Measurements from ENCODE around the gene DAPK1. TPM values are rescaled to one million over a fixed set of nuclear protein-coding genes. Genes with fewer than 3 reads are reported as not detected.

DAPK1 gene
- total and polyA plus RNA-seq, 12 donors, result 5.4 to 44.6 (median 21.3) TPM

DNA sequence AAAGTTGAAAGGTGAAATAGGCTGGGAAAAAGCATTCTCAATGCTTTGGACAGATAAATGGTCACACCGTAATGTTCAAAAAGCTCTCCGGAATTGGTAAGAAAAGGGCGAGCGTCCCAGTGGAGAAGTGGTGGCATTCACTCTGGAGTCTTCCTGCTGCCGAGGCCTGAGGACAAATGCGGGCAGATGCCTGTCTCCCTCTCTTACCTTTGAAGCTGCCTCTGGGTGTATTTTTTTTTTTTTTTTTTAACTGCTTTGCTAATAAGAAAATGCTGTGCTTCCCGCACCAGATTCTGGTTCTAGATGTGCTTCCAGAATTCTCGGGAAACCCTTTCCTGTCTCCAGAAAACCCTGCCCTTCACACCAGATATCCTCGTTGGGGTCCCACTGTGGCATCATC lies 203.8 kb downstream of the DAPK1 start:
- no peak for TF ChIP-seq POLR2A (IDR thresholded peaks at IDR 0.05)
- TF ChIP-seq, protein P1, sequence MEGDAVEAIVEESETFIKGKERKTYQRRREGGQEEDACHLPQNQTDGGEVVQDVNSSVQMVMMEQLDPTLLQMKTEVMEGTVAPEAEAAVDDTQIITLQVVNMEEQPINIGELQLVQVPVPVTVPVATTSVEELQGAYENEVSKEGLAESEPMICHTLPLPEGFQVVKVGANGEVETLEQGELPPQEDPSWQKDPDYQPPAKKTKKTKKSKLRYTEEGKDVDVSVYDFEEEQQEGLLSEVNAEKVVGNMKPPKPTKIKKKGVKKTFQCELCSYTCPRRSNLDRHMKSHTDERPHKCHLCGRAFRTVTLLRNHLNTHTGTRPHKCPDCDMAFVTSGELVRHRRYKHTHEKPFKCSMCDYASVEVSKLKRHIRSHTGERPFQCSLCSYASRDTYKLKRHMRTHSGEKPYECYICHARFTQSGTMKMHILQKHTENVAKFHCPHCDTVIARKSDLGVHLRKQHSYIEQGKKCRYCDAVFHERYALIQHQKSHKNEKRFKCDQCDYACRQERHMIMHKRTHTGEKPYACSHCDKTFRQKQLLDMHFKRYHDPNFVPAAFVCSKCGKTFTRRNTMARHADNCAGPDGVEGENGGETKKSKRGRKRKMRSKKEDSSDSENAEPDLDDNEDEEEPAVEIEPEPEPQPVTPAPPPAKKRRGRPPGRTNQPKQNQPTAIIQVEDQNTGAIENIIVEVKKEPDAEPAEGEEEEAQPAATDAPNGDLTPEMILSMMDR (IDR thresholded peaks at IDR 0.05), result no peak
- no peak overlapping the region for H3K27ac ChIP-seq
- no peak for DNase-seq

DNA sequence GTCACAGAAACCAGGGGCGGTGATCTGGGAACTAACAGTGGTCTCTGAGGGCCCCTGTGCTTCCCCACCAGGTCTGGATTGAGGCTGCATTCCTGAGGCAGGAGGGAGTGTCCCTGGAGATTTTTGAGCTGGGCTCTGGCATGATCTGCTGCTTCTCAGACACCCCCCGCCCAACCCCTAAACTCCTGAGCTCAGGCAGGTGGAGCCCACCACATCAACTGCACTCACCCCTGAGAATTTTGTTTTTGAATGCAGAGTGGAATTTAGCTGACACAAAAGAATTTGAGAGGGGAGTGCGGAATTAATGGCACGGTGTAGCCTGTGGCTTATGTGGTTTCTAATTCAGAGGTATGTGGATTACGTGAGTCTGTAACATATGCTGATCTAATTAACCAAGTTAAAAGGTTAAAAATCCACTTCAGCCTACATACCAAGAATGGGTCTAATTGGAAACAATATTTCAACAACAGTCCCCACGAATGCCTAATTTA lies 204.3 kb downstream of the DAPK1 start:
- Histone ChIP-seq H3K4me1 (replicated peaks in 1 of 2) (no peaks in the 10 kb centered on the region), H3K27ac (no peak overlapping the region), H3K36me3 (replicated peaks in 1 of 2) (peaks cover 0 to 11% of the 10 kb centered on the region in 2 donors), H3K4me3 (no peak overlapping the region), H3K27me3 (no peaks in the 10 kb centered on the region), H3K9me3 (replicated peaks in 1 of 3) (no peaks in the 10 kb centered on the region)
- DNase-seq, result no peak
- TF ChIP-seq, protein P1 (IDR thresholded peaks at IDR 0.05), result no peak
- TF ChIP-seq POLR2A (IDR thresholded peaks at IDR 0.05), result no peak
- WGBS, 4 donors, result 86 to 90% (median 87%) methylated on average over 6 of the region's 6 CpGs
- intact Hi-C loops (cut with DNase I), result no loop called here

More for the DNA sequence above, 203.8 kb downstream of the DAPK1 start:
- Histone ChIP-seq H3K36me3 (replicated peaks in 1 of 2) (peaks cover 0 to 6% of the 10 kb centered on the region in 2 donors), H3K4me3 (no peak overlapping the region), H3K4me1 (replicated peaks in 1 of 2) (no peaks in the 10 kb centered on the region), H3K9me3 (replicated peaks in 1 of 3) (no peaks in the 10 kb centered on the region), H3K27me3 (no peaks in the 10 kb centered on the region)
- WGBS, 4 donors, result 86 to 90% (median 88%) methylated on average over 9 of the region's 9 CpGs
- intact Hi-C loops (cut with DNase I), result no loop called here

DNA sequence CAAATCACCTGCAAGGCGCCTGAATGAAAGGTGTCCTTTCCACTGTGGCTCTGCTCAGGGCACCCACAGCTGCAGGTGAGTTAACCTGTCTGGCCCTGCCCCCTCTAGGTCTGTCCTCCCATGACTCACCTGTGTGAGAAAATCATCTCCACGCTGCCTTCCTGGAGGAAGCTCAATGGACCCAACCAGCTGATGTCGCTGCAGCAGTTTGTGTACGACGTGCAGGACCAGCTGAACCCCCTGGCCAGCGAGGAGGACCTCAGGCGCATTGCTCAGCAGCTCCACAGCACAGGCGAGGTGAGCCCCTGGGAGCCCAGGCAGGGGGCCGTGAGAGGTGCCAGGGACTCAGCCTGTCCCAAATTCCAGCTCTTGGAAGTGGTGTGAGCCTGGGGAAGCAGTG lies 205.3 kb downstream of the DAPK1 start:
- 88 to 100% (median 91%) methylated on average over 3 to 9 of the region's 9 CpGs for WGBS, 4 donors
- TF ChIP-seq POLR2A (IDR thresholded peaks at IDR 0.05), result no peak
- TF ChIP-seq, protein P1 (IDR thresholded peaks at IDR 0.05), result no peak
- H3K4me3 ChIP-seq, result no peak overlapping the region
- intact Hi-C loops (cut with DNase I), result no loop called here
- H3K4me1 ChIP-seq (replicated peaks in 1 of 2), result peaks cover 0 to 3% of the 10 kb centered on the region in 2 donors
- no peaks in the 10 kb centered on the region for H3K27me3 ChIP-seq
- no peak for DNase-seq
- peaks cover 0 to 14% of the 10 kb centered on the region in 2 donors for H3K36me3 ChIP-seq (replicated peaks in 1 of 2)
- H3K9me3 ChIP-seq (replicated peaks in 1 of 3), result no peaks in the 10 kb centered on the region
- H3K27ac ChIP-seq, result no peak overlapping the region

DNA sequence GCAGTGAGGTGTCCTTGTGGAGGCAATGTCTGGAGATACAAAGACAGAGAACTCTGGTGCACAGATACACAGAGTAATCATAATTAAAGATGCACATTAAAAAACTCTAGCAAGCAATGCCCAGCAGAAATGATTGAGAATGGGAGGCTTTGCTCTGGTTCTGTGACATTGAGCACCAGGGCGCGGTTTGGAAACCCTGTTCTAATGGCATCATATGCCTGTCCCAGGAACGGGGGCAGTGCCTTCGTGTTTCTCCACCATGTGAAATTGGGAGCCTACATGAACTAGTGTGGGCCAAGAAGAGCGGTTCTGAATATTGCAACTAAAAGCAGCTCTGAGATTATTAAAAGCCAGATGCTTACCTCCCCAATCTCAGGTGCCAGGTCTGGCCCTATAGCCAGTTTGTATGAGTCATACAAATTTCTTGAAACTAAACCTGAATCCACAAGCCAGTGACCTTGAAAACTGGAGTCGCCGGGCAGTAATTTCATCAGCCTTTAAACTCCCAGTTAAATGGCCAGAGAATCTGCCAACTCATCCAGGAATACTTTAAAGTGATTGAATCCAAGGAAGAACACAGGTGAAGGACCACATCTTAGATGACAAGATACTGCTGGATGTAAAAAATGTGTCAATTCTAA lies 206.1 kb downstream of the DAPK1 start:
- DNase-seq, result no peak
- TF ChIP-seq POLR2A (IDR thresholded peaks at IDR 0.05), result no peak
- TF ChIP-seq, protein P1 (IDR thresholded peaks at IDR 0.05), result no peak
- 62 to 80% (median 71%) methylated on average over 7 of the region's 7 CpGs for WGBS, 4 donors
- H3K4me1 ChIP-seq (replicated peaks in 1 of 2), result peaks cover 0 to 5% of the 10 kb centered on the region in 2 donors
- H3K9me3 ChIP-seq (replicated peaks in 1 of 3), result no peaks in the 10 kb centered on the region
- H3K27me3 ChIP-seq, result no peaks in the 10 kb centered on the region
- peaks cover 0 to 11% of the 10 kb centered on the region in 2 donors for H3K36me3 ChIP-seq (replicated peaks in 1 of 2)
- H3K4me3 ChIP-seq, result no peak overlapping the region
- H3K27ac ChIP-seq, result no peak overlapping the region
- intact Hi-C loops (cut with DNase I), result no loop called here

Measured in adrenal gland (tissue), 12 donors.